ENCODE measurements around the gene MPZ.

MPZ gene

GRCh38 chr1:161282991-161283390, 26.8 kb downstream of the MPZ start:
- in situ Hi-C loops (cut with HindIII; ENCODE audit: low pct_ligation_motif_present, low sequenced_read_pairs) = no loop called here

GRCh38 chr1:161274874-161275273, 34.9 kb downstream of the MPZ start:
- no peak for TF ChIP-seq CTCF (IDR thresholded peaks at IDR 0.05; ENCODE audit: low read depth, low read length, missing control alignments)
- in situ Hi-C loops (cut with HindIII; ENCODE audit: low pct_ligation_motif_present, low sequenced_read_pairs) = no loop called here
- no peak overlapping the region for H3K4me3 ChIP-seq (ENCODE audit: low read depth, low read length)
- no peak for DNase-seq
- H3K36me3 ChIP-seq (replicated peaks) = no peaks in the 10 kb centered on the region
- H3K27me3 ChIP-seq (replicated peaks) = peaks cover 10% of the 10 kb centered on the region
- no peak overlapping the region for H3K27ac ChIP-seq

More at GRCh38 chr1:161282991-161283390, 26.8 kb downstream of the MPZ start:
- no peak for DNase-seq
- no peak overlapping the region for H3K4me3 ChIP-seq (ENCODE audit: low read depth, low read length)
- TF ChIP-seq CTCF (IDR thresholded peaks at IDR 0.05; ENCODE audit: low read depth, low read length, missing control alignments) = no peak
- H3K36me3 ChIP-seq (replicated peaks) = no peaks in the 10 kb centered on the region
- H3K27ac ChIP-seq = no peak overlapping the region
- peaks cover 19% of the 10 kb centered on the region for H3K27me3 ChIP-seq (replicated peaks)

- Histone ChIP-seq H3K27me3 (replicated peaks) (peaks cover 8% of the 10 kb centered on the region), H3K36me3 (replicated peaks) (no peaks in the 10 kb centered on the region), H3K27ac (no peak overlapping the region), H3K4me3 (ENCODE audit: low read depth, low read length) (no peak overlapping the region)
- in situ Hi-C loops (cut with HindIII; ENCODE audit: low pct_ligation_motif_present, low sequenced_read_pairs) = no loop called here
- TF ChIP-seq CTCF (IDR thresholded peaks at IDR 0.05; ENCODE audit: low read depth, low read length, missing control alignments) = no peak
- DNase-seq = no peak
These were observed 36.4 kb downstream of the MPZ start for GRCh38 chr1:161273402-161273801.

- Histone ChIP-seq H3K4me3 (ENCODE audit: low read depth, low read length) (no peak overlapping the region), H3K36me3 (replicated peaks) (no peaks in the 10 kb centered on the region), H3K27ac (no peak overlapping the region), H3K27me3 (replicated peaks) (no peaks in the 10 kb centered on the region)
- in situ Hi-C loops (cut with HindIII; ENCODE audit: low pct_ligation_motif_present, low sequenced_read_pairs) = no loop called here
- TF ChIP-seq CTCF (IDR thresholded peaks at IDR 0.05; ENCODE audit: low read depth, low read length, missing control alignments) = no peak
- DNase-seq = no peak
These were observed 42.4 kb downstream of the MPZ start for GRCh38 chr1:161267321-161267720.

- DNase-seq = no peak
- Histone ChIP-seq H3K27me3 (replicated peaks) (peaks cover under 1% of the 10 kb centered on the region), H3K27ac (no peak overlapping the region), H3K36me3 (replicated peaks) (no peaks in the 10 kb centered on the region), H3K4me3 (ENCODE audit: low read depth, low read length) (no peak overlapping the region)
- in situ Hi-C loops (cut with HindIII; ENCODE audit: low pct_ligation_motif_present, low sequenced_read_pairs) = no loop called here
- no peak for TF ChIP-seq CTCF (IDR thresholded peaks at IDR 0.05; ENCODE audit: low read depth, low read length, missing control alignments)
These were observed 42.9 kb downstream of the MPZ start for GRCh38 chr1:161266836-161267235.

- in situ Hi-C loops (cut with HindIII; ENCODE audit: low pct_ligation_motif_present, low sequenced_read_pairs) = no loop called here
- Histone ChIP-seq H3K4me3 (ENCODE audit: low read depth, low read length) (no peak overlapping the region), H3K36me3 (replicated peaks) (no peaks in the 10 kb centered on the region), H3K27me3 (replicated peaks) (peaks cover 6% of the 10 kb centered on the region), H3K27ac (no peak overlapping the region)
- no peak for TF ChIP-seq CTCF (IDR thresholded peaks at IDR 0.05; ENCODE audit: low read depth, low read length, missing control alignments)
- DNase-seq = no peak
These were observed 43.6 kb downstream of the MPZ start for GRCh38 chr1:161266202-161266601.
